ENCODE results near the gene LSG1.

Gene LSG1

GRCh38 chr3:194689493-194689944, 17.5 kb upstream of the LSG1 start:
- TF ChIP-seq POLR2AphosphoS5 (IDR thresholded peaks at IDR 0.05; ENCODE audit: borderline replicate concordance, low read depth, low read length) (no peak), FOXP2 (optimal IDR thresholded peaks at IDR 0.05; ENCODE audit: control extremely low read depth, extremely low read length, insufficient read depth) (no peak), EZH2 (IDR thresholded peaks at IDR 0.05) (no peak)
- Histone ChIP-seq H3K27ac (peak overlapping the region; percentile 80), H3K9ac (ENCODE audit: insufficient read length) (peak overlapping the region; percentile 4), H3K9me3 (ENCODE audit: low read depth, low read length) (no peaks in the 10 kb centered on the region), H3K4me3 (peak overlapping the region; percentile 85), H3K36me3 (ENCODE audit: insufficient read depth, low read length) (peaks cover 5% of the 10 kb centered on the region)
- peak; percentile 73 for DNase-seq (ENCODE audit: low read depth, low spot score)

GRCh38 chr3:194688946-194689345, 17.0 kb upstream of the LSG1 start:
- Histone ChIP-seq H3K4me3 (peak overlapping the region; percentile 85), H3K9ac (ENCODE audit: insufficient read length) (peak overlapping the region; percentile 4), H3K27ac (peak overlapping the region; percentile 80), H3K9me3 (ENCODE audit: low read depth, low read length) (no peaks in the 10 kb centered on the region), H3K36me3 (ENCODE audit: insufficient read depth, low read length) (peaks cover 5% of the 10 kb centered on the region)
- DNase-seq (ENCODE audit: low read depth, low spot score), result no peak
- TF ChIP-seq EZH2 (IDR thresholded peaks at IDR 0.05) (no peak), POLR2AphosphoS5 (IDR thresholded peaks at IDR 0.05; ENCODE audit: borderline replicate concordance, low read depth, low read length) (no peak), FOXP2 (optimal IDR thresholded peaks at IDR 0.05; ENCODE audit: control extremely low read depth, extremely low read length, insufficient read depth) (no peak)

- H3K9ac ChIP-seq (ENCODE audit: insufficient read length), result peak overlapping the region; percentile 37
- peaks cover 5% of the 10 kb centered on the region for H3K36me3 ChIP-seq (ENCODE audit: insufficient read depth, low read length)
- DNase-seq (ENCODE audit: low read depth, low spot score), result no peak
- TF ChIP-seq EZH2 (IDR thresholded peaks at IDR 0.05), result no peak
- TF ChIP-seq POLR2AphosphoS5 (IDR thresholded peaks at IDR 0.05; ENCODE audit: borderline replicate concordance, low read depth, low read length), result no peak
- TF ChIP-seq FOXP2 (optimal IDR thresholded peaks at IDR 0.05; ENCODE audit: control extremely low read depth, extremely low read length, insufficient read depth), result no peak
- no peaks in the 10 kb centered on the region for H3K9me3 ChIP-seq (ENCODE audit: low read depth, low read length)
- peak overlapping the region; percentile 80 for H3K27ac ChIP-seq
- H3K4me3 ChIP-seq, result peak overlapping the region; percentile 85
Observed at GRCh38 chr3:194688200-194688740, 16.3 kb upstream of the LSG1 start.

- peak overlapping the region; percentile 85 for H3K4me3 ChIP-seq
- 0 out of 2 replicates have a peak overlapping the region, but pooled peaks have one; percentile 80 for H3K27ac ChIP-seq
- H3K9me3 ChIP-seq (ENCODE audit: low read depth, low read length), result no peaks in the 10 kb centered on the region
- H3K9ac ChIP-seq (ENCODE audit: insufficient read length), result peak overlapping the region; percentile 37
- DNase-seq (ENCODE audit: low read depth, low spot score), result no peak
- peaks cover 5% of the 10 kb centered on the region for H3K36me3 ChIP-seq (ENCODE audit: insufficient read depth, low read length)
- TF ChIP-seq POLR2AphosphoS5 (IDR thresholded peaks at IDR 0.05; ENCODE audit: borderline replicate concordance, low read depth, low read length) (no peak), FOXP2 (optimal IDR thresholded peaks at IDR 0.05; ENCODE audit: control extremely low read depth, extremely low read length, insufficient read depth) (no peak), EZH2 (IDR thresholded peaks at IDR 0.05) (no peak)
Observed at GRCh38 chr3:194687638-194688199, 15.7 kb upstream of the LSG1 start.

- no peak for TF ChIP-seq FOXP2 (optimal IDR thresholded peaks at IDR 0.05; ENCODE audit: control extremely low read depth, extremely low read length, insufficient read depth)
- TF ChIP-seq EZH2 (IDR thresholded peaks at IDR 0.05), result no peak
- no peak for TF ChIP-seq POLR2AphosphoS5 (IDR thresholded peaks at IDR 0.05; ENCODE audit: borderline replicate concordance, low read depth, low read length)
- peak overlapping the region; percentile 85 for H3K4me3 ChIP-seq
- H3K9me3 ChIP-seq (ENCODE audit: low read depth, low read length), result no peaks in the 10 kb centered on the region
- peak overlapping the region; percentile 62 for H3K9ac ChIP-seq (ENCODE audit: insufficient read length)
- no peak for DNase-seq (ENCODE audit: low read depth, low spot score)
- peaks cover 5% of the 10 kb centered on the region for H3K36me3 ChIP-seq (ENCODE audit: insufficient read depth, low read length)
- H3K27ac ChIP-seq, result no peak overlapping the region
Observed at GRCh38 chr3:194686816-194687637, 15.0 kb upstream of the LSG1 start.

- no peaks in the 10 kb centered on the region for H3K9me3 ChIP-seq (ENCODE audit: low read depth, low read length)
- H3K4me3 ChIP-seq, result peak overlapping the region; percentile 85
- DNase-seq (ENCODE audit: low read depth, low spot score), result no peak
- TF ChIP-seq FOXP2 (optimal IDR thresholded peaks at IDR 0.05; ENCODE audit: control extremely low read depth, extremely low read length, insufficient read depth) (no peak), EZH2 (IDR thresholded peaks at IDR 0.05) (no peak), POLR2AphosphoS5 (IDR thresholded peaks at IDR 0.05; ENCODE audit: borderline replicate concordance, low read depth, low read length) (no peak)
- H3K36me3 ChIP-seq (ENCODE audit: insufficient read depth, low read length), result peaks cover 5% of the 10 kb centered on the region
- peak overlapping the region; percentile 62 for H3K9ac ChIP-seq (ENCODE audit: insufficient read length)
- no peak overlapping the region for H3K27ac ChIP-seq
Observed at GRCh38 chr3:194686414-194686815, 14.4 kb upstream of the LSG1 start.

GRCh38 chr3:194685718-194686413, 13.9 kb upstream of the LSG1 start, which contains the start of gene FAM43A:
Gene FAM43A (plus strand): TSS chr3:194685883. CDS start chr3:194686827, 944 bp downstream.
- DNase-seq (ENCODE audit: low read depth, low spot score), result no peak
- H3K9ac ChIP-seq (ENCODE audit: insufficient read length), result peak within 1 kb of the TSS; percentile 62
- TF ChIP-seq FOXP2 (optimal IDR thresholded peaks at IDR 0.05; ENCODE audit: control extremely low read depth, extremely low read length, insufficient read depth) (no peak), EZH2 (IDR thresholded peaks at IDR 0.05) (no peak), POLR2AphosphoS5 (IDR thresholded peaks at IDR 0.05; ENCODE audit: borderline replicate concordance, low read depth, low read length) (peak; percentile 96)
- H3K27ac ChIP-seq, result no peak within 1 kb of the TSS
- peak within 1 kb of the TSS; percentile 85 for H3K4me3 ChIP-seq
- H3K9me3 ChIP-seq (ENCODE audit: low read depth, low read length), result no peaks in the 10 kb centered on the region
- peaks cover 5% of the 10 kb centered on the region for H3K36me3 ChIP-seq (ENCODE audit: insufficient read depth, low read length)
